Choroid plexus epithelial cell (primary cell): Measurements from ENCODE around the gene HLCS.

Source experiments
- DNase-seq: peaks from one replicate; pipeline ENCODE4 v3.0.0-alpha.2; 2010; ENCODE audit warnings: low read depth
- H3K4me3 ChIP-seq: 2 replicates; pipeline ENCODE4 v1.5.1; 2011; ENCODE audit warnings: low read depth, mild to moderate bottlenecking, control low read depth, low read length, moderate library complexity
- CTCF ChIP-seq: conservative IDR thresholded peaks from 2 replicates; pipeline ENCODE4 v1.5.1; 2011; ENCODE audit warnings: low read depth, mild to moderate bottlenecking, control low read depth, inconsistent platforms, low read length, moderate library complexity

The HLCS gene

GRCh38 chr21:36873513-36873912, 93.0 kb downstream of the HLCS start:
- no peak overlapping the region for H3K4me3 ChIP-seq
- no peak for DNase-seq
- TF ChIP-seq CTCF, result no peak

DNA sequence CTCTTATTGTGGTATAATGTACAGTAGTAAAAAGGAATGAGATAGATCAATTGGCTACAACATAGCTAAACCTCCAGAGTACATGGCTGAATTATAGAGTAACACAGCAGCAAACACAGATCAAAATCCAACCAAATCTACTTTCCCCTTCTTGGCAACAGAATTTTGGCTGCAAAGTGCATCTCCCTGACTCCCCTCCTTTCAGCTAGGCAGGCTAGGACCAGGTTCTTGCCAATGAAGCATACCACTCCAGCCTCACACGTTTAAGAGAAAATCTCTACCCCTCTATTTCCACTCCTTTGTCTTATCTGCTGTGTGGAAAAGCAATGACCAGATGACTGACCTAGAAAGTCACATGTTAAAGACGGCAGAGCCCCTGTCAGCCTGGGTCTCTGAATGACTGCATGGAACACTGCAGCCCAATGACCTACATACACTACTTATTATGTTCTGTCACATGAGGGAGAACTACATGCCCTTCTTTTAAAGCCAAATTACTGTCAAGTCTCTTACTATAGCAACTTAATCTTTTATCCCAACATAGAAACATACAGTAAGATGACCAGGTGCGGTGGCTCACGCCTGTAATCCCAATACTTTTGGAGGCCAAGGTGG, 99.1 kb downstream of the HLCS start:
- no peak for TF ChIP-seq CTCF
- no peak overlapping the region for H3K4me3 ChIP-seq
- DNase-seq, result no peak

- no peak for TF ChIP-seq CTCF
- H3K4me3 ChIP-seq, result no peak overlapping the region
- no peak for DNase-seq
Observed at GRCh38 chr21:36866419-36866818, 100.0 kb downstream of the HLCS start.

DNA sequence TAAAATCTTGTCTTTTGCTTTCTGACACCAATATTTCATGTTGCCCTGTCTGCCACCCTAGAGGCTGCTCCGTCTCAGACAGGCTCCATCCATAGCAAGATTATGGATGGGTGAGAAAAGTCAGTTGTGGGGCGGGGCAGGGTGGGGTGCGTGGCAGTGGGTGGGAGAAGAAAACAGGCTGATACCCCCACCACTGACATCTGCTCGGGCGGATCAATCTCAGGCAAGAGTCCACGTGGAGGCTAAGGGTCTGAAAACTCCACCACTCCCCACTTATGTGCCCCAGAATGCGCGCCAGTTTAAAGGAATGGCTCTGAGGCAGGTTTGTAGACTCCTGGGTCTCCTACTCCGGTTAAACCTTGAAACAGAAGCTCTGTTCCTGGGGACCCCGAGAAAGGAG, 101.5 kb downstream of the HLCS start:
- no peak for TF ChIP-seq CTCF
- DNase-seq, result no peak
- no peak overlapping the region for H3K4me3 ChIP-seq

DNA sequence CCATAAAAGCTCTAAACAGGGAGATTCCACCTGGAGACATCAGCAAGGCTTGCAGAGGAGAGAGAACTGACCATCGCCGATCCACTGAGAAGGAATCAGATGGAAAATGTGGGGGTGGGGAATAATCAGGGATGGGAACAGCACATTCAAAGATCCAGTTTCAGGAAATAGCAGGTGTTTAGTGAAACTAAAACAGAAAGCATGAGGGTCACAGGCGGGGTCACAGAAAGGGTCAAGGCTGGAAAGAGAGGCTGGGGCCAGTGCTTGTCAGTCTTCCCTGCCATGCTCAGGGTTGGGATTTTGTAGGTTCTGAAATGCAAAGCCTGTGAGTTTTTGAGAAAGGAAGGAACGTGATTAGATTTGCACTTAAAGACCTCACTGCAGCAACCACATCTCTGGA, 103.2 kb downstream of the HLCS start:
- DNase-seq, result no peak
- no peak for TF ChIP-seq CTCF
- no peak overlapping the region for H3K4me3 ChIP-seq

DNA sequence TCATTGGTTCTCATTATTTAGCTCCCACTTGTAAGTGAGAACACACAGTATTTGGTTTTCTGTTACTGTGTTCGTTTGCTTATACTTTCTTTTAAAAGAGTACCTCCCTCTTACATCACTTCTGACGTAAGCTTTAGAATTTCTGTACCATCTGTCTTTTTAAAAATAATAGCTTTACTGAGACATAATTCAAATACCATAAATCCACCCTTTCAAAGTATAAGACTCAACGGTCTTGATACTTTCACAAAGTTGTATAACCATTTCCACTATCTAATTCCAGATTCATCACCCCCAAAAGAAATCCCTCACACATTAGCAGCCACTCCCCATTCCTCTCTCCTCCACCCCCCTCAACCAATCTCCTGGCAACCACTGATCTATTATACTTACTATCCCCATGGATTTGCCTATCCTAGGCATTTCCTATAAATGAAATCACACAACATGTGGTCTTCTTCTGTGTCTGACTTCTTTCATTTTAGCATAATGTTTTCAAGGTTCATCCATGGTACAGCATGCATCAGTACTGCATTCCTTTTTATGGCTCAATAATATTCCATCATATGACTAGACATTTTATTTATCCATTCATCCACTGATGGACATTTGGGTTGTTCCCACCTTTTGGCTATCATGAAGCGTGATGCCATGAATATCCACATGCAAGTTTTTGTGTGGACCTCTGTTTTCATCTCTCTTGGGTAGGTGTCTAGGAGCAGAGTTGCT, 104.7 kb downstream of the HLCS start:
- peak; percentile 20 for DNase-seq
- no peak for TF ChIP-seq CTCF
- H3K4me3 ChIP-seq, result no peak overlapping the region
